IMR-90 (cell line): ENCODE results near the gene PLD4. TPM values are rescaled to one million over a fixed set of nuclear protein-coding genes. Genes with fewer than 3 reads are reported as not detected.
"Not testable (repeated sequence)": the region's sequence is repeated elsewhere in the genome, so short reads cannot be mapped to it uniquely, and the experiment has no call there.

ENCODE experiments used
- ATAC-seq: fragments of 200-7000 bp; cut with Tn5 transposase; 2 replicates; pipeline ENCODE4 v1.9.1; 2020; ENCODE audit warnings: low read depth, mild to moderate bottlenecking, moderate library complexity
- BruUV-seq: library from RNA; stranded (reverse); fragments of 400-500 nt; replicated peaks from 2 replicates; lab custom pipeline; 2021; lab: Mats Ljungman, UMichigan
- CTCF ChIA-PET: fragments of 300-600 bp; formaldehyde crosslinking; extraction: SDS; loops from one replicate; lab custom pipeline; 2021; ENCODE audit warnings: antibody characterized with exemption; lab: Yijun Ruan, JAX
- POLR2A ChIA-PET: fragments of 300-600 bp; sonication (Branson Sonifier 250); formaldehyde crosslinking; loops from one replicate; lab custom pipeline; 2022; ENCODE audit warnings: antibody characterized with exemption; ENCODE audit not compliant: unreplicated experiment; lab: Charles Lee
- DNase-seq: peaks from one replicate; pipeline ENCODE4 v3.0.0; 2013
- H2AFZ ChIP-seq: replicated peaks from 2 replicates; pipeline ENCODE3; 2013; ENCODE audit warnings: low read length, mild to moderate bottlenecking; ENCODE audit not compliant: poor library complexity
- H2AK5ac ChIP-seq: 2 replicates; pipeline ENCODE4 v1.6.1; 2013; ENCODE audit warnings: low read depth, low read length, inconsistent platforms
- H2AK9ac ChIP-seq: replicated peaks from 2 replicates; pipeline ENCODE3; 2013; ENCODE audit warnings: mild to moderate bottlenecking, low read depth, low read length, moderate library complexity; ENCODE audit not compliant: poor library complexity
- H2BK120ac ChIP-seq: 2 replicates; pipeline ENCODE4 v1.6.1; 2013; ENCODE audit warnings: low read depth, low read length, inconsistent platforms
- H2BK15ac ChIP-seq: 3 replicates; pipeline ENCODE4 v1.6.1; 2013; ENCODE audit warnings: low read depth, low read length, inconsistent platforms
- H2BK20ac ChIP-seq: 2 replicates; pipeline ENCODE4 v1.6.1; 2013; ENCODE audit warnings: low read depth, mild to moderate bottlenecking, inconsistent platforms, low read length, moderate library complexity
- H2BK5ac ChIP-seq: 2 replicates; pipeline ENCODE4 v1.6.1; 2013; ENCODE audit warnings: mild to moderate bottlenecking, low read depth, low read length, inconsistent platforms; ENCODE audit not compliant: poor library complexity, severe bottlenecking
- H3K14ac ChIP-seq: replicated peaks from 2 replicates; pipeline ENCODE4 v1.6.1; 2013; ENCODE audit warnings: low read depth, low read length, inconsistent platforms
- H3K18ac ChIP-seq: 2 replicates; pipeline ENCODE4 v1.6.1; 2013; ENCODE audit warnings: low read depth, low read length, control low read depth
- H3K23ac ChIP-seq: 2 replicates; pipeline ENCODE4 v1.6.1; 2013; ENCODE audit warnings: low read depth, low read length, inconsistent platforms
- H3K27ac ChIP-seq: 2 replicates; pipeline ENCODE4 v1.5.1; 2013; ENCODE audit warnings: mild to moderate bottlenecking, control low read depth, low read length; ENCODE audit not compliant: insufficient read depth
- H3K27me3 ChIP-seq: 2 replicates; pipeline ENCODE4 v1.6.1; 2013; ENCODE audit warnings: low read length; ENCODE audit not compliant: control insufficient read depth, insufficient read depth
- H3K36me3 ChIP-seq: 2 replicates; pipeline ENCODE4 v1.6.1; 2013; ENCODE audit warnings: low read length, mixed read lengths; ENCODE audit not compliant: control insufficient read depth, insufficient read depth
- H3K4ac ChIP-seq: 2 replicates; pipeline ENCODE4 v1.6.1; 2013; ENCODE audit warnings: low read depth, low read length, inconsistent platforms
- H3K4me1 ChIP-seq: 2 replicates; pipeline ENCODE4 v1.6.1; 2013; ENCODE audit warnings: low read length, mixed read lengths; ENCODE audit not compliant: control insufficient read depth, insufficient read depth
- H3K4me2 ChIP-seq: 2 replicates; pipeline ENCODE4 v1.6.1; 2013; ENCODE audit warnings: low read depth, mild to moderate bottlenecking, control low read depth, low read length, moderate library complexity
- H3K4me3 ChIP-seq: 2 replicates; pipeline ENCODE4 v1.5.1; 2013; ENCODE audit warnings: low read depth, mild to moderate bottlenecking, control low read depth, low read length, moderate library complexity; ENCODE audit not compliant: insufficient read depth
- H3K56ac ChIP-seq: 2 replicates; pipeline ENCODE4 v1.6.1; 2013; ENCODE audit warnings: low read length, inconsistent platforms; ENCODE audit not compliant: insufficient read depth; ENCODE audit errors: extremely low read depth
- H3K79me1 ChIP-seq, 2 experiments: 2 replicates each; pipeline ENCODE4 v1.6.1; 2013; ENCODE audit warnings: low read length in 2 of 2, inconsistent platforms in 1 of 2, low read depth in 1 of 2
- H3K9ac ChIP-seq: 2 replicates; pipeline ENCODE4 v1.6.1; 2013; ENCODE audit warnings: low read depth, low read length, control low read depth
- H3K9me1 ChIP-seq: 2 replicates; pipeline ENCODE4 v1.6.1; 2013; ENCODE audit warnings: low read length, inconsistent platforms; ENCODE audit not compliant: insufficient read depth
- H3K9me3 ChIP-seq: 2 replicates; pipeline ENCODE4 v1.6.1; 2013; ENCODE audit warnings: low read length; ENCODE audit not compliant: control insufficient read depth, insufficient read depth
- H4K20me1 ChIP-seq: 2 replicates; pipeline ENCODE4 v1.6.1; 2013; ENCODE audit warnings: low read length, inconsistent platforms; ENCODE audit not compliant: insufficient read depth
- H4K5ac ChIP-seq: 2 replicates; pipeline ENCODE4 v1.6.1; 2013; ENCODE audit warnings: mild to moderate bottlenecking, low read depth, low read length, control low read depth
- H4K8ac ChIP-seq, 2 experiments: 2 replicates each; pipeline ENCODE4 v1.6.1; 2013; ENCODE audit warnings: low read depth in 2 of 2, low read length in 2 of 2, control low read depth in 1 of 2, inconsistent platforms in 1 of 2
- H4K91ac ChIP-seq: 2 replicates; pipeline ENCODE4 v1.6.1; 2013; ENCODE audit warnings: low read depth, low read length, inconsistent platforms; ENCODE audit not compliant: insufficient read depth
- MAFK ChIP-seq: IDR thresholded peaks from 2 replicates; pipeline ENCODE4 v1.6.1; 2012; ENCODE audit warnings: low read depth, low read length, improper control_type of control experiment
- WGBS, 2 experiments: methylation state at CpG; one replicate each; pipeline versions ENCODE4 v1.1.5 to v1.1.7; 2013; ENCODE audit warnings: missing lambda C conversion rate in 2 of 2; ENCODE audit not compliant: insufficient read length in 1 of 2; ENCODE audit errors: extremely low coverage in 2 of 2; 5-methylcytosine and 5-hydroxymethylcytosine counted together
- dilution Hi-C: fragments of 300-500 bp; cut with HindIII; formaldehyde crosslinking; loops from one replicate; pipeline ENCODE4 v1.14.3; 2018; ENCODE audit warnings: low sequenced_read_pairs; ENCODE audit not compliant: unreplicated experiment
- in situ Hi-C: fragments of 300-500 bp; cut with MboI; formaldehyde crosslinking; loops from 3 replicates; pipeline ENCODE4 v1.14.3; 2019; ENCODE audit warnings: low sequenced_read_pairs, inconsistent platforms, mixed read lengths
- intact Hi-C: fragments of 100-400 bp; cut with micrococcal nuclease; formaldehyde crosslinking; loops from 2 replicates; pipeline ENCODE4 v1.10.0; 2022
- polyA plus RNA-seq, 3 experiments: library from polyadenylated mRNA; depleted of rRNA; stranded (reverse); fragments of >200 nt; gene quantifications; 2 replicates each; pipeline ENCODE4 v1.2.3, GENCODE V29; 2012; ENCODE audit warnings: low replicate concordance in 1 of 3
- total RNA-seq: library from RNA; depleted of rRNA; stranded (reverse); fragments of >200 nt; gene quantifications from 2 replicates; pipeline ENCODE4 v1.2.3, GENCODE V29; 2012
- TF ChIP-seq, protein P1 (sequence below): fragments of 150-350 bp; IDR thresholded peaks from 2 replicates; pipeline ENCODE4 v1.6.1; 2016; ENCODE audit warnings: low read depth, mild to moderate bottlenecking, low read length, moderate library complexity, borderline replicate concordance

The PLD4 gene
- total and polyA plus RNA-seq, 2 of the 4 experiments (the other 2 are of a cell fraction), result 0.05 TPM; not detected in 1

DNA sequence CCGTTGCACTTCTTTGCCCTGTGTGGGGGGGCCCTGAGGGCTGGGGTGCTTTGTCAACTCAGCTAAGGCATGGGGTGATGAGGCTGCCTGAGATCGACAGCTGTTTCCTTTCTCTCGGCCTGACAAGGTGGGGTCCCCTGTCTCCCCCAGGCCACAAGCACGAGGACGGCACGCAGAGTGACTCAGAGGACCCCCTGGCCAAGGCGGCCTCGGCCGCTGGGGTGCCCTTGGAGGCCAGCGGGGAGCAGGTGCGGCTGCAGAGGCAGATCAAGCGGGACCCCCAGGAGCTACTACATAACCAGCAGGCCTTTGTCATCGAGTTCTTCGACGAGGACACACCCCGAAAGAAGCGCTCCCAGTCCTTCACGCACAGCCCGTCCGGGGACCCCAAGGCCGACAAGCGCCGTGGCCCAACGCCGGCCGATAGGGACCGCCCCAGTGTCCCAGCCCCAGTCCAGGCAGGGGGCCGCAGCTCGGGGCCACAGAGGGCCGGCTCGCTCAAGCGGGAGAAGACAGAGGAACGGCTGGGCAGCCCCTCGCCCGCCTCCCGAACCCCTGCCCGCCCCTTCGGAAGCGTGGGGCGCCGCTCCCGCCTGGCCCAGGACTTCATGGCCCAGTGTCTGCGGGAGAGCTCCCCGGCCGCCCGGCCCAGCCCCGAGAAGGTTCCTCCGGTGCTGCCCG, 40.9 kb upstream of the PLD4 start:
- Histone ChIP-seq H3K4ac (no peak overlapping the region), H3K4me1 (no peaks in the 10 kb centered on the region), H4K20me1 (no peaks in the 10 kb centered on the region), H3K23ac (no peak overlapping the region), H3K9me3 (no peaks in the 10 kb centered on the region), H3K4me2 (no peak overlapping the region), H4K91ac (no peak overlapping the region), H4K8ac (no peak overlapping the region), H3K4me3 (no peak overlapping the region), H2BK120ac (no peak overlapping the region), H3K36me3 (peaks cover 49% of the 10 kb centered on the region), H2BK5ac (no peak overlapping the region), H3K56ac (no peak overlapping the region), H3K79me1 (peaks cover 0 to 6% of the 10 kb centered on the region in 2 experiments; a peak in 1 of 4 replicates), H2AFZ (no peak overlapping the region), H2AK5ac (no peak overlapping the region), H3K27ac (no peak overlapping the region), H2BK15ac (no peak overlapping the region), H3K27me3 (no peaks in the 10 kb centered on the region), H2BK20ac (no peak overlapping the region), H3K9ac (no peak overlapping the region), H4K5ac (no peak overlapping the region), H2AK9ac (no peak overlapping the region), H3K18ac (no peak overlapping the region), H3K14ac (no peak overlapping the region), H3K9me1 (0 out of 2 replicates have a peak, but pooled peaks cover 2% of the 10 kb centered on the region)
- WGBS, 2 experiments, result 91% methylated on average over 24 of the region's 49 CpGs; no CpG with 5 or more reads in 1 of the 2 experiments
- DNase-seq, result no peak
- TF ChIP-seq, protein P1, sequence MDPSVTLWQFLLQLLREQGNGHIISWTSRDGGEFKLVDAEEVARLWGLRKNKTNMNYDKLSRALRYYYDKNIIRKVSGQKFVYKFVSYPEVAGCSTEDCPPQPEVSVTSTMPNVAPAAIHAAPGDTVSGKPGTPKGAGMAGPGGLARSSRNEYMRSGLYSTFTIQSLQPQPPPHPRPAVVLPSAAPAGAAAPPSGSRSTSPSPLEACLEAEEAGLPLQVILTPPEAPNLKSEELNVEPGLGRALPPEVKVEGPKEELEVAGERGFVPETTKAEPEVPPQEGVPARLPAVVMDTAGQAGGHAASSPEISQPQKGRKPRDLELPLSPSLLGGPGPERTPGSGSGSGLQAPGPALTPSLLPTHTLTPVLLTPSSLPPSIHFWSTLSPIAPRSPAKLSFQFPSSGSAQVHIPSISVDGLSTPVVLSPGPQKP, result no peak
- no peak for TF ChIP-seq MAFK
- ChIA-PET POLR2A (interaction anchor here (0.6 kb wide), 1 partner anchor 135 kb away, joined by 3 read pairs; no protein-coding TSS in a partner anchor), CTCF (no interaction called here)
- intact Hi-C loops, result no loop called here
- in situ Hi-C loops, result no loop called here
- ATAC-seq, result no peak
- dilution Hi-C loops, result no loop called here
- BruUV-seq, result no TSS peak

GRCh38 chr14:104884381-104884780, 40.3 kb upstream of the PLD4 start:
- H2AK9ac ChIP-seq, BruUV-seq, H4K91ac ChIP-seq, H2AFZ ChIP-seq, CTCF ChIA-PET, H3K4me2 ChIP-seq, H3K27ac ChIP-seq, H4K5ac ChIP-seq, H3K14ac ChIP-seq, H3K9ac ChIP-seq, DNase-seq, H3K9me1 ChIP-seq, H3K27me3 ChIP-seq, in situ Hi-C loops, H3K4me1 ChIP-seq, H2BK5ac ChIP-seq, H3K4me3 ChIP-seq, H2BK20ac ChIP-seq, H3K9me3 ChIP-seq, H3K79me1 ChIP-seq, H3K4ac ChIP-seq, H4K8ac ChIP-seq, H3K56ac ChIP-seq, dilution Hi-C loops, intact Hi-C loops, H2AK5ac ChIP-seq, H4K20me1 ChIP-seq, H3K23ac ChIP-seq, H2BK15ac ChIP-seq, H3K18ac ChIP-seq, ATAC-seq, H2BK120ac ChIP-seq: not testable (repeated sequence)
- POLR2A ChIA-PET, result interaction anchor here (0.6 kb wide), 1 partner anchor 135 kb away, joined by 3 read pairs; no protein-coding TSS in a partner anchor
- 90% methylated on average over 2 of the region's 34 CpGs; no CpG with 5 or more reads in 1 of the 2 experiments for WGBS, 2 experiments
- H3K36me3 ChIP-seq, result peaks cover 47% of the 10 kb centered on the region
